HFFc6 (cell line): ENCODE measurements around the gene GRK6. TPM values are rescaled to one million over a fixed set of nuclear protein-coding genes. Genes with fewer than 3 reads are reported as not detected.

Experiments
- DNase-seq: peaks from one replicate; pipeline ENCODE4 v3.0.0-alpha.2; 2018
- H3K27ac Mint-ChIP-seq: 2 replicates; pipeline ENCODE4 v1.8.0; 2020; ENCODE audit warnings: mild to moderate bottlenecking, mixed read lengths
- H3K27me3 Mint-ChIP-seq: 2 replicates; pipeline ENCODE4 v1.8.0; 2021; ENCODE audit warnings: mild to moderate bottlenecking, moderate library complexity, mixed read lengths; ENCODE audit not compliant: insufficient read depth
- H3K36me3 Mint-ChIP-seq: 2 replicates; pipeline ENCODE4 v1.8.0; 2021; ENCODE audit warnings: low read depth, mixed read lengths
- H3K4me1 Mint-ChIP-seq: 2 replicates; pipeline ENCODE4 v1.8.0; 2020; ENCODE audit warnings: low read depth, mixed read lengths
- H3K4me3 Mint-ChIP-seq: 2 replicates; pipeline ENCODE4 v1.8.0; 2020; ENCODE audit warnings: mild to moderate bottlenecking, moderate library complexity, mixed read lengths
- H3K9me3 Mint-ChIP-seq: 2 replicates; pipeline ENCODE4 v1.8.0; 2020; ENCODE audit warnings: mild to moderate bottlenecking, mixed read lengths
- total RNA-seq, 6 experiments: library from RNA; stranded (reverse); fragmentation: NEBNext Ultra II Directional; extraction: Animal tissue kit (Norgen Biotek cat#: 25700); gene quantifications; 2 replicates in 1 of 6; 3 replicates in 5 of 6; pipeline ENCODE4 v1.2.3, GENCODE V29; 2021
- TF ChIP-seq, protein P1 (sequence below): fragments of 200-600 bp; sonication (generic); IDR thresholded peaks from 2 replicates; pipeline ENCODE4 v1.5.0; 2021; ENCODE audit warnings: antibody characterized with exemption, mild to moderate bottlenecking

GRK6 gene
- total RNA-seq, 6 experiments from 2014 or later = 25.8 to 30.7 (median 28.0) TPM

DNA sequence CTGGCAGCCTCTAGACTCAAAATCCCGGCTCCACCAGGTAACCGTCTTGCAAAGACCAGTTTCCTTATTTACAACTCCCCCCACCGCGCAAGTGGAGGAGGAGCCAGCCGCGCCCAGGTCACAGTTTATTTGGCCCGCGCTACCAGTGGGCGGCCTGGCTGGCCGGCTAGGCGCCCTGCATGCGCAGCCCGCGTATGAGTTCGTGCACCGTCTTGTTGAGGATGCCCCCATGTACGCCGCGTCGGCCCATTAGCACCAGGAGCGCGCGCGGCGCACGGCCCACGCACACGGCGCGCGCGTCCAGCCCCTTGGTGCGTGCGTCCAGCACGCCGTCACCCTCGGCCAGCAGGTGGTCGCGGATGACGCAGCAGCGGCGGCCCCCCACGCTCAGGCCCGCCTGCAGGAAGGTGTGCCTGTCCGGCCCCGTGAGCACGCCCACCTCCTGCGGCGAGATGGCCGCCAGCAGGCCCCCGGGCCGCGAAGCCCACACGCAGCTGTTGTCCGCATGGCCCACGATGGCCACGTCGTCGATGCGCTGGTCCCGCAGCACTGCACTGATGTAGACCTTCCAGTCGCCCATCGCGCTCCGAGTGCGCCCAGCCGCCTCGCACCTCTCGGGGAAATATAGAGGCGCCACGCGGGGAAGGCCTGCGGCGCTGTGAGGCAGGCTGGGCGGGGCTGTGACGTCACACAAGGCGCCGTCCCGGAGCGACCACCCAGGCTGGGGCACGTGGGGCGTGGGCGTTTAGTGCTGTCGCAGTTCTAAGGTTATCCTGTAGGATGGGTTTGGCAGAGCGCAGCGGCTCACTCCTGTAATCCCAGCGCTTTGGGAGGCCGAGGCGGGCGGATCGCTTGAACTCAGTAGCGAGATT lies 26.2 kb upstream of the GRK6 start, which contains the start of gene PFN3:
Gene PFN3, minus strand, starts transcription at position 665 of the 872 bp plus-strand sequence. Its CDS starts 85 bp downstream, at position 580.
- no peak for DNase-seq
- no peaks in the 10 kb centered on the region for H3K9me3 Mint-ChIP-seq
- peaks cover 9% of the 10 kb centered on the region for H3K4me1 Mint-ChIP-seq
- TF ChIP-seq, protein P1, sequence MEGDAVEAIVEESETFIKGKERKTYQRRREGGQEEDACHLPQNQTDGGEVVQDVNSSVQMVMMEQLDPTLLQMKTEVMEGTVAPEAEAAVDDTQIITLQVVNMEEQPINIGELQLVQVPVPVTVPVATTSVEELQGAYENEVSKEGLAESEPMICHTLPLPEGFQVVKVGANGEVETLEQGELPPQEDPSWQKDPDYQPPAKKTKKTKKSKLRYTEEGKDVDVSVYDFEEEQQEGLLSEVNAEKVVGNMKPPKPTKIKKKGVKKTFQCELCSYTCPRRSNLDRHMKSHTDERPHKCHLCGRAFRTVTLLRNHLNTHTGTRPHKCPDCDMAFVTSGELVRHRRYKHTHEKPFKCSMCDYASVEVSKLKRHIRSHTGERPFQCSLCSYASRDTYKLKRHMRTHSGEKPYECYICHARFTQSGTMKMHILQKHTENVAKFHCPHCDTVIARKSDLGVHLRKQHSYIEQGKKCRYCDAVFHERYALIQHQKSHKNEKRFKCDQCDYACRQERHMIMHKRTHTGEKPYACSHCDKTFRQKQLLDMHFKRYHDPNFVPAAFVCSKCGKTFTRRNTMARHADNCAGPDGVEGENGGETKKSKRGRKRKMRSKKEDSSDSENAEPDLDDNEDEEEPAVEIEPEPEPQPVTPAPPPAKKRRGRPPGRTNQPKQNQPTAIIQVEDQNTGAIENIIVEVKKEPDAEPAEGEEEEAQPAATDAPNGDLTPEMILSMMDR = peak; percentile 13; the same call in 1 of the 2 replicates
- no peak within 1 kb of the TSS for H3K27ac Mint-ChIP-seq
- peaks cover 41% of the 10 kb centered on the region for H3K27me3 Mint-ChIP-seq
- H3K4me3 Mint-ChIP-seq = no peak within 1 kb of the TSS
- H3K36me3 Mint-ChIP-seq = no peaks in the 10 kb centered on the region

- Mint-ChIP-seq H3K9me3 (no peaks in the 10 kb centered on the region), H3K36me3 (no peaks in the 10 kb centered on the region), H3K27ac (no peak overlapping the region), H3K4me3 (peak overlapping the region; percentile 78), H3K4me1 (peaks cover 9% of the 10 kb centered on the region), H3K27me3 (peaks cover 39% of the 10 kb centered on the region)
- peak; percentile 40 for DNase-seq
- TF ChIP-seq, protein P1 = peak; percentile 71
Measured at GRCh38 chr5:177402271-177403043, 24.0 kb upstream of the GRK6 start.

DNA sequence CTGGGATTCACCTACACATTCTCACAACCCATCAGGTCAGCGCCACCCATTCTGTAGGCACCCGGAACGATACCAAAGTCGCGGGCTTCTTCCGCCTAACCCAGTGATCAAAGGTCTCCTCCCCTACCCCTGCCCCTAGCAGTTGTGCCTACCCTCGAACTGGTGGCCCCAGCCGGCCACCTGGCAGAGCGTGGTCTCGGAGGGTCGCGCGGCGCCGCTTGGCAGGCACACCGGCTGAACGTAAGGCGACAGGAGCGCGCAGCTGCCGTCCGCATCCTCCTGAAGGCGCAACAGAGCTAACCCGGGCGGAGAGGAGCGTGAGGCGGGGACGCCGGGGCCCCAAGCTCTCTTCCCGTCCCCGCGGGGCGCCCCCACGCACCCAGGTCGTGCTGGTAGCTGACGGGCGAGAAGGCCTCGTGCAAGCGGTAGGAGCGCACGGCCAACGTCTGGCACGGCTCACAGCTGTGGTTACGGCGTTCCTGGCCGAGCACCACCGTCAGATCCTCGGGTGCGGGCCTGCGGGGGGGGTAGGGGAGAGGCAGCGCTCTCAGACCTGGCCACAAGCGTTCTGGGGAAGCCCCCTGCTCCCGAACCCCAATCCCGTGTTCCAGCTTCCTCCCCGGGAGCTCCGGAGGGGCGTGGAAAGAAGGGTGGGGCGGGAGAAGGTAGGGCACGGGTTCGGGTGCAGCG lies 23.2 kb upstream of the GRK6 start:
- no peak for DNase-seq
- peaks cover 32% of the 10 kb centered on the region for H3K27me3 Mint-ChIP-seq
- H3K36me3 Mint-ChIP-seq = no peaks in the 10 kb centered on the region
- H3K4me1 Mint-ChIP-seq = peaks cover 9% of the 10 kb centered on the region
- peak overlapping the region; percentile 78 for H3K4me3 Mint-ChIP-seq
- H3K9me3 Mint-ChIP-seq = no peaks in the 10 kb centered on the region
- TF ChIP-seq, protein P1 = no peak
- H3K27ac Mint-ChIP-seq = no peak overlapping the region

GRCh38 chr5:177403792-177404640 lies 22.5 kb upstream of the GRK6 start:
- H3K4me1 Mint-ChIP-seq = peaks cover 9% of the 10 kb centered on the region
- peak overlapping the region; percentile 78 for H3K4me3 Mint-ChIP-seq
- no peak overlapping the region for H3K27ac Mint-ChIP-seq
- no peaks in the 10 kb centered on the region for H3K9me3 Mint-ChIP-seq
- no peaks in the 10 kb centered on the region for H3K36me3 Mint-ChIP-seq
- peak; percentile 78 for DNase-seq
- TF ChIP-seq, protein P1 = peak; percentile 85
- peaks cover 27% of the 10 kb centered on the region for H3K27me3 Mint-ChIP-seq
